Pancreas (tissue), 10 donors: ENCODE results near the gene SLC7A4. TPM values are rescaled to one million over a fixed set of nuclear protein-coding genes. Genes with fewer than 3 reads are reported as not detected.
"Not testable (repeated sequence)": the region's sequence is repeated elsewhere in the genome, so short reads cannot be mapped to it uniquely, and the experiment has no call there.

Experiments
- ATAC-seq, 4 donors: fragments of 200-7000 bp; cut with Tn5 transposase; one replicate each; pipeline versions ENCODE4 v1.8.0 to v1.9.1; 2020; ENCODE audit warnings: mild to moderate bottlenecking in 4 of 4, moderate library complexity in 4 of 4
- DNase-seq, 6 donors: peaks; one replicate each; pipeline ENCODE4 v3.0.0-alpha.2; 2020
- FAIRE-seq: peaks from 2 replicates; lab custom pipeline; 2012; peaks lifted over from hg19 to GRCh38; lab: Jason Lieb, UNC
- H3K27ac ChIP-seq, 4 donors: fragments of 200-600 bp; sonication (generic); 1 replicate in 3 of 4; 2 replicates in 1 of 4; pipeline versions ENCODE4 v1.5.0 to v1.8.0; 2020
- H3K27me3 ChIP-seq, 4 donors: fragments of 200-600 bp; one replicate each; pipeline ENCODE4 v1.8.0; 2021
- H3K36me3 ChIP-seq, 3 donors: fragments of 200-600 bp; sonication (generic) in 1 of 3; one replicate each; pipeline versions ENCODE4 v1.5.0 to v1.8.0; 2020 to 2021
- H3K4me1 ChIP-seq, 3 donors: fragments of 200-600 bp; one replicate each; pipeline ENCODE4 v1.8.0; 2021
- H3K4me3 ChIP-seq, 4 donors: fragments of 200-600 bp; sonication (generic) in 2 of 4; one replicate each; pipeline versions ENCODE4 v1.5.0 to v1.8.0; 2020 to 2021
- H3K9me3 ChIP-seq, 4 donors: fragments of 200-600 bp; one replicate each; pipeline ENCODE4 v1.8.0; 2021
- WGBS, 2 donors: extraction: QIAGEN DNeasy Blood & Tissue Kit; methylation state at CpG; one replicate each; pipeline ENCODE4 v1.1.7; 2013; 5-methylcytosine and 5-hydroxymethylcytosine counted together
- intact Hi-C, 3 donors: fragments of 100-400 bp; cut with DNase I; formaldehyde crosslinking; loops; one replicate each; pipeline versions ENCODE4 v1.11.1 to v1.14.2; 2022
- polyA plus RNA-seq, 2 donors: library from polyadenylated mRNA; stranded (reverse); fragments of 200-250 nt; gene quantifications; one replicate each; pipeline ENCODE4 v1.2.3, GENCODE V29; 2013
- total RNA-seq, 6 donors: library from RNA; stranded (reverse); fragmentation: NEBNext Ultra II Directional in 4 of 6; extraction: Animal tissue kit (Norgen Biotek cat#: 25700) in 4 of 6; gene quantifications; one replicate each; pipeline versions ENCODE4 v1.2.1 to v1.2.4, GENCODE V29; 2021 to 2023
- TF ChIP-seq, protein P1 (sequence below), 4 donors: fragments of 200-600 bp; sonication (generic) in 3 of 4; IDR thresholded peaks; one replicate each; pipeline versions ENCODE4 v1.5.0 to v1.8.0; 2021; ENCODE audit warnings: antibody characterized with exemption in 4 of 4
- donor health status: healthy with polysubstance abuse.
- donor health status: DM: no; HTN: no; CAD: no; lungs with moderate emphysema.
- donor health status: DM: no; HTN: no; CAD: no.
- donor health status: control.
- donor health status: control.
- donor health status: Bipolar disorder and iron deficiency.
- donor health status: DM: yes; HTN: yes; CAD: no.
- donor health status: DM: no; HTN: no; CAD: no.
- donor health status: DM: no; HTN: no; CAD: no.
- donor health status: DM: yes; HTN: yes; CAD: no.

Gene SLC7A4
- total and polyA plus RNA-seq, 8 donors = 0.09 to 1.4 (median 0.20) TPM; not detected in 1

DNA sequence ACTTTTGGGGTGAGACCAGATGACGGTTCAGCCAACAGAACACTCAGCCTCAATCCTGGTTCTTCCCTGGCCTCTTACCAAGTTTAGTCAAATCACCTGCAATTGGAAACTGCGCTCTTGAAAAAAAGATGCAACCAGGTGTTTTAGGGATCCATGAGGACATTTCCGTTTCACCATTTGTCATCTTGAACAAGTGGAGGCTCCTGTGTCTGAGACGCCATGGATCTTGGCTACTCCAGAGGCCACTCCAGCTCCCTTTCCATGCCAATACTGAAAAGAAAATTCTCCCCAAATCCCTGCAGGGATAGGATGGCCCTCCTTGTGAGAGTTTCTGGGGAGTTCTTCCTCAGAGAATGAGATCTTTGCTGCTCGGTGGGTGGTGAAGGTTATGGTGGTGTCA, 41.1 kb upstream of the SLC7A4 start:
- intact Hi-C loops = loop anchor here in 1 of 3 donors (10.0 kb wide), 1 partner anchor 49 kb away; no protein-coding TSS in a partner anchor
- no peaks in the 10 kb centered on the region for H3K4me1 ChIP-seq
- H3K9me3 ChIP-seq = no peaks in the 10 kb centered on the region
- no peaks in the 10 kb centered on the region for H3K27me3 ChIP-seq
- H3K27ac ChIP-seq = no peak overlapping the region
- ATAC-seq (no peak), DNase-seq (no peak), FAIRE-seq (no peak)
- H3K4me3 ChIP-seq = no peak overlapping the region
- TF ChIP-seq, protein P1, sequence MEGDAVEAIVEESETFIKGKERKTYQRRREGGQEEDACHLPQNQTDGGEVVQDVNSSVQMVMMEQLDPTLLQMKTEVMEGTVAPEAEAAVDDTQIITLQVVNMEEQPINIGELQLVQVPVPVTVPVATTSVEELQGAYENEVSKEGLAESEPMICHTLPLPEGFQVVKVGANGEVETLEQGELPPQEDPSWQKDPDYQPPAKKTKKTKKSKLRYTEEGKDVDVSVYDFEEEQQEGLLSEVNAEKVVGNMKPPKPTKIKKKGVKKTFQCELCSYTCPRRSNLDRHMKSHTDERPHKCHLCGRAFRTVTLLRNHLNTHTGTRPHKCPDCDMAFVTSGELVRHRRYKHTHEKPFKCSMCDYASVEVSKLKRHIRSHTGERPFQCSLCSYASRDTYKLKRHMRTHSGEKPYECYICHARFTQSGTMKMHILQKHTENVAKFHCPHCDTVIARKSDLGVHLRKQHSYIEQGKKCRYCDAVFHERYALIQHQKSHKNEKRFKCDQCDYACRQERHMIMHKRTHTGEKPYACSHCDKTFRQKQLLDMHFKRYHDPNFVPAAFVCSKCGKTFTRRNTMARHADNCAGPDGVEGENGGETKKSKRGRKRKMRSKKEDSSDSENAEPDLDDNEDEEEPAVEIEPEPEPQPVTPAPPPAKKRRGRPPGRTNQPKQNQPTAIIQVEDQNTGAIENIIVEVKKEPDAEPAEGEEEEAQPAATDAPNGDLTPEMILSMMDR (IDR thresholded peaks at IDR 0.05) = no peak
- 88 to 91% methylated on average over 5 of the region's 5 CpGs for WGBS, 2 donors
- no peaks in the 10 kb centered on the region for H3K36me3 ChIP-seq

- TF ChIP-seq, protein P1 (IDR thresholded peaks at IDR 0.05) = no peak
- ATAC-seq = no peak
- H3K27ac ChIP-seq = no peak overlapping the region
- no peak for FAIRE-seq
- H3K4me1 ChIP-seq = no peaks in the 10 kb centered on the region
- H3K27me3 ChIP-seq = no peaks in the 10 kb centered on the region
- 77 to 82% methylated on average over 3 of the region's 3 CpGs for WGBS, 2 donors
- H3K36me3 ChIP-seq = no peaks in the 10 kb centered on the region
- no peak overlapping the region for H3K4me3 ChIP-seq
- no peaks in the 10 kb centered on the region for H3K9me3 ChIP-seq
- no peak for DNase-seq
- intact Hi-C loops = loop anchor here in 1 of 3 donors (10.0 kb wide), 1 partner anchor 48 kb away; no protein-coding TSS in a partner anchor
These were observed 40.7 kb upstream of the SLC7A4 start for GRCh38 chr22:21073023-21073422.

DNA sequence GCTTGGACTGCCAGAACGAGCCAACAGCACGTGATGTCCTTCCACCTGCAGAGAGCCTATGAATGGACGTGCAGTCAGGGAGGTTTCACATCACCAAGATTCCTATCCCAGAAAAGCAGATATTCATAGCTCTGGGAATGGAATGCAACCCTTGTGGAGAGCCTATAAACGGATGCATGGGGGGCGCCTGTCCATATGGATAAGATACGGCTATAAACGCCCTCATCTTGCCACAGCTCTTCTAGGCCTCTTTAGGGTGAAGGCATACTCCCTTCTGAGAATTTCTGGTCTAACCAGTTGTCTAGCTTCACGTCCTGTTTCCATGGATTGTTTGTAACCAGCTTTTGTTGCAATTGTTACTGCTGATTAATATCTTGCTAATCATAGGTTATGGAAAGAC, 39.4 kb upstream of the SLC7A4 start:
- not testable (repeated sequence) for H3K36me3 ChIP-seq, H3K27me3 ChIP-seq, FAIRE-seq, H3K4me1 ChIP-seq, ATAC-seq, H3K27ac ChIP-seq, DNase-seq, H3K4me3 ChIP-seq, H3K9me3 ChIP-seq
- intact Hi-C loops = loop anchor here in 1 of 3 donors (10.0 kb wide), 1 partner anchor 47 kb away; no protein-coding TSS in a partner anchor
- 73 to 77% methylated on average over 8 of the region's 8 CpGs for WGBS, 2 donors

GRCh38 chr22:21070690-21071615, 38.6 kb upstream of the SLC7A4 start:
- 80 to 82% methylated on average over 17 of the region's 17 CpGs for WGBS, 2 donors
- DNase-seq = peak in 1 of 6 donors; percentile 29
- no peak overlapping the region for H3K27ac ChIP-seq

GRCh38 chr22:21069375-21069774, 37.0 kb upstream of the SLC7A4 start:
- FAIRE-seq = no peak
- no peaks in the 10 kb centered on the region for H3K36me3 ChIP-seq
- no peaks in the 10 kb centered on the region for H3K9me3 ChIP-seq
- TF ChIP-seq, protein P1 (IDR thresholded peaks at IDR 0.05) = no peak
- H3K4me1 ChIP-seq = no peaks in the 10 kb centered on the region
- intact Hi-C loops = no loop called here
- H3K4me3 ChIP-seq = no peak overlapping the region
- WGBS, 2 donors = 31 to 36% methylated on average over 5 of the region's 5 CpGs
- DNase-seq = no peak
- ATAC-seq = no peak
- no peaks in the 10 kb centered on the region for H3K27me3 ChIP-seq
- no peak overlapping the region for H3K27ac ChIP-seq

More at GRCh38 chr22:21070690-21071615, 38.6 kb upstream of the SLC7A4 start:
- FAIRE-seq = no peak
- Histone ChIP-seq H3K36me3 (no peaks in the 10 kb centered on the region), H3K9me3 (no peaks in the 10 kb centered on the region), H3K4me1 (no peaks in the 10 kb centered on the region), H3K27me3 (no peaks in the 10 kb centered on the region), H3K4me3 (no peak overlapping the region)
- TF ChIP-seq, protein P1 (IDR thresholded peaks at IDR 0.05) = no peak
- intact Hi-C loops = loop anchor here in 1 of 3 donors (10.0 kb wide), 1 partner anchor 46 kb away; no protein-coding TSS in a partner anchor
- ATAC-seq = no peak
